DOHH2 (cell line): Measurements from ENCODE around the gene RABGAP1L.
"Not testable (repeated sequence)": the region's sequence is repeated elsewhere in the genome, so short reads cannot be mapped to it uniquely, and the experiment has no call there.

ENCODE experiments used
- H3F3A ChIP-seq: fragments of 200-600 bp; sonication (generic), shearing (Covaris generic); 2 replicates; pipeline ENCODE4 v1.6.0; 2016; ENCODE audit warnings: antibody characterized with exemption, mild to moderate bottlenecking; ENCODE audit not compliant: control insufficient read depth, insufficient read depth
- H3K27ac ChIP-seq: fragments of 200-600 bp; sonication (generic); 2 replicates; pipeline ENCODE4 v1.5.1; 2014; ENCODE audit warnings: low read depth, mild to moderate bottlenecking, low read length, moderate library complexity
- H3K27me3 ChIP-seq: fragments of 200-600 bp; sonication (generic); 2 replicates; pipeline ENCODE4 v1.6.1; 2014; ENCODE audit warnings: mild to moderate bottlenecking, low read length, mixed read lengths; ENCODE audit not compliant: control insufficient read depth
- H3K36me3 ChIP-seq: fragments of 200-600 bp; sonication (generic); 2 replicates; pipeline ENCODE4 v1.6.1; 2014; ENCODE audit warnings: mild to moderate bottlenecking, low read length, moderate library complexity, mixed read lengths; ENCODE audit not compliant: control insufficient read depth
- H3K4me1 ChIP-seq: fragments of 200-600 bp; sonication (generic); 2 replicates; pipeline ENCODE4 v1.6.1; 2014; ENCODE audit warnings: mild to moderate bottlenecking, low read length, mixed read lengths; ENCODE audit not compliant: control insufficient read depth
- H3K4me2 ChIP-seq: fragments of 200-600 bp; sonication (generic); 2 replicates; pipeline ENCODE4 v1.6.0; 2014; ENCODE audit warnings: mild to moderate bottlenecking, low read length, moderate library complexity
- H3K4me3 ChIP-seq: fragments of 200-600 bp; sonication (generic); 2 replicates; pipeline ENCODE4 v1.5.1; 2014; ENCODE audit warnings: mild to moderate bottlenecking, low read length, mixed read lengths
- H3K79me2 ChIP-seq: fragments of 200-600 bp; sonication (generic); 2 replicates; pipeline ENCODE4 v1.6.1; 2014; ENCODE audit warnings: mild to moderate bottlenecking, low read length, mixed read lengths; ENCODE audit not compliant: control insufficient read depth
- H3K9me2 ChIP-seq: fragments of 200-600 bp; sonication (generic); replicated peaks from 2 replicates; pipeline ENCODE4 v1.6.1; 2014; ENCODE audit warnings: mild to moderate bottlenecking, low read length, mixed read lengths; ENCODE audit not compliant: control insufficient read depth
- H3K9me3 ChIP-seq: fragments of 200-600 bp; sonication (generic); 2 replicates; pipeline ENCODE4 v1.6.1; 2014; ENCODE audit warnings: antibody characterized with exemption, low read length, mixed read lengths; ENCODE audit not compliant: control insufficient read depth, insufficient read depth
- H4K20me1 ChIP-seq: fragments of 200-600 bp; sonication (generic); 2 replicates; pipeline ENCODE4 v1.6.0; 2014; ENCODE audit warnings: low read depth, mild to moderate bottlenecking, antibody characterized with exemption, low read length, moderate library complexity; ENCODE audit not compliant: control insufficient read depth, insufficient read depth
- EZH2phosphoT487 ChIP-seq: fragments of 200-600 bp; sonication (generic); IDR thresholded peaks from 2 replicates; pipeline ENCODE4 v1.6.1; 2017; ENCODE audit warnings: borderline replicate concordance, mild to moderate bottlenecking, antibody characterized with exemption, low read length, moderate library complexity, mixed read lengths
- TF ChIP-seq, protein P1 (sequence below): fragments of 200-600 bp; sonication (generic); IDR thresholded peaks from one replicate; pipeline ENCODE4 v1.5.1; 2014; ENCODE audit warnings: antibody characterized with exemption, mild to moderate bottlenecking, low read depth, low read length; ENCODE audit not compliant: poor library complexity, severe bottlenecking

Gene RABGAP1L

GRCh38 chr1:174605198-174605597 lies 445.9 kb downstream of the RABGAP1L start:
- Histone ChIP-seq H3K36me3 (peaks cover 36% of the 10 kb centered on the region), H3K9me2 (no peaks in the 10 kb centered on the region), H3K4me1 (no peaks in the 10 kb centered on the region), H3K4me2 (no peak overlapping the region), H3K27me3 (no peaks in the 10 kb centered on the region), H3K27ac (no peak overlapping the region), H3K79me2 (no peaks in the 10 kb centered on the region), H3K4me3 (no peak overlapping the region), H3K9me3 (no peaks in the 10 kb centered on the region), H4K20me1 (no peaks in the 10 kb centered on the region), H3F3A (no peaks in the 10 kb centered on the region)
- TF ChIP-seq EZH2phosphoT487 = no peak
- TF ChIP-seq, protein P1, sequence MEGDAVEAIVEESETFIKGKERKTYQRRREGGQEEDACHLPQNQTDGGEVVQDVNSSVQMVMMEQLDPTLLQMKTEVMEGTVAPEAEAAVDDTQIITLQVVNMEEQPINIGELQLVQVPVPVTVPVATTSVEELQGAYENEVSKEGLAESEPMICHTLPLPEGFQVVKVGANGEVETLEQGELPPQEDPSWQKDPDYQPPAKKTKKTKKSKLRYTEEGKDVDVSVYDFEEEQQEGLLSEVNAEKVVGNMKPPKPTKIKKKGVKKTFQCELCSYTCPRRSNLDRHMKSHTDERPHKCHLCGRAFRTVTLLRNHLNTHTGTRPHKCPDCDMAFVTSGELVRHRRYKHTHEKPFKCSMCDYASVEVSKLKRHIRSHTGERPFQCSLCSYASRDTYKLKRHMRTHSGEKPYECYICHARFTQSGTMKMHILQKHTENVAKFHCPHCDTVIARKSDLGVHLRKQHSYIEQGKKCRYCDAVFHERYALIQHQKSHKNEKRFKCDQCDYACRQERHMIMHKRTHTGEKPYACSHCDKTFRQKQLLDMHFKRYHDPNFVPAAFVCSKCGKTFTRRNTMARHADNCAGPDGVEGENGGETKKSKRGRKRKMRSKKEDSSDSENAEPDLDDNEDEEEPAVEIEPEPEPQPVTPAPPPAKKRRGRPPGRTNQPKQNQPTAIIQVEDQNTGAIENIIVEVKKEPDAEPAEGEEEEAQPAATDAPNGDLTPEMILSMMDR = no peak

- Histone ChIP-seq H3K79me2 (no peaks in the 10 kb centered on the region), H3K27ac (no peak overlapping the region), H3K4me1 (no peaks in the 10 kb centered on the region), H3K36me3 (peaks cover 29% of the 10 kb centered on the region), H4K20me1 (no peaks in the 10 kb centered on the region), H3K4me2 (no peak overlapping the region), H3K27me3 (no peaks in the 10 kb centered on the region), H3K9me3 (no peaks in the 10 kb centered on the region), H3K9me2 (no peaks in the 10 kb centered on the region), H3F3A (no peaks in the 10 kb centered on the region), H3K4me3 (no peak overlapping the region)
- TF ChIP-seq, protein P1 = no peak
Measured at GRCh38 chr1:174606471-174606870, 447.2 kb downstream of the RABGAP1L start.

- H3K9me2 ChIP-seq, H3F3A ChIP-seq, H3K9me3 ChIP-seq, H3K4me2 ChIP-seq, H3K79me2 ChIP-seq, H3K4me3 ChIP-seq, H3K27ac ChIP-seq, H4K20me1 ChIP-seq, H3K27me3 ChIP-seq, H3K4me1 ChIP-seq: not testable (repeated sequence)
- H3K36me3 ChIP-seq = peaks cover 21% of the 10 kb centered on the region
Measured at GRCh38 chr1:174617905-174618304, 458.6 kb downstream of the RABGAP1L start.

DNA sequence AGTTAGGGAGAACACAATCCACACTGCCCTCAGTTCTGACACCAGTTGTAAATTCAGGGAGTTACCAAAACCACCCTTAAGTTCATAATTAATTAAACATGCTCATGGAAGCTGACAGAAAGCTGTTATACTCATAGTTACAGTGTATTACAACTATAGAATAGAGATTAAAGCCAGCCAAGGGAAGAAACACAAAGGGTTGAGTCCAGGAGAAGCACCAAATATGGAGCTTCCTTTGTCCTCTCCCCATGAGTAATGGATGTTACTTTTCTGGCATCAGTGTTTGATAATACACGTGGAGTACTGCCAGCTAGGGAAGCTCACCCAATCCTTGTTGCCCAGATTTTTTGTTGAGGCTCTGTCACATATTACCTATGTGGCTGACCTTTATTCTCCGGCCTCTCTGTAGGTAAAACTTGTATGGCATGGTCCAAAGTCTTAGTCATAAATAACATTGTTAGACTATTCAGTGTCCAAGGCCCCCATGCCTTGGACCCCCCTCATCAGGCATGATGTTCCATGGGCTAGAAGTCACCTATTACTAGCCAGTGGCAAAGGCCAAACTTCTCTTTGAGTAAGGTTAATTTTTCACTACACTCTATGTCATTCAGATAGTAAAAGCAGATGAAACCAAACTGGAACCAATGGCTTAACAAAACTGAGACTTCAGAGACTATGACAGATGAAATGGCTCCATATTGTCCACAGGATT lies 464.2 kb downstream of the RABGAP1L start:
- Histone ChIP-seq H3K27ac (no peak overlapping the region), H3K4me3 (no peak overlapping the region), H3K36me3 (no peaks in the 10 kb centered on the region), H3K79me2 (no peaks in the 10 kb centered on the region), H3K27me3 (no peaks in the 10 kb centered on the region), H3K9me2 (no peaks in the 10 kb centered on the region), H3K4me1 (no peaks in the 10 kb centered on the region), H3K9me3 (no peaks in the 10 kb centered on the region), H3K4me2 (no peak overlapping the region), H4K20me1 (no peaks in the 10 kb centered on the region), H3F3A (no peaks in the 10 kb centered on the region)
- TF ChIP-seq, protein P1 = no peak
- TF ChIP-seq EZH2phosphoT487 = no peak
